Choroid plexus epithelial cell (primary cell): ENCODE measurements around the gene PRKAB1.

ENCODE experiments used
- DNase-seq: peaks from one replicate; pipeline ENCODE4 v3.0.0-alpha.2; 2010; ENCODE audit warnings: low read depth
- H3K4me3 ChIP-seq: 2 replicates; pipeline ENCODE4 v1.5.1; 2011; ENCODE audit warnings: low read depth, mild to moderate bottlenecking, control low read depth, low read length, moderate library complexity
- TF ChIP-seq, protein P1 (sequence below): conservative IDR thresholded peaks from 2 replicates; pipeline ENCODE4 v1.5.1; 2011; ENCODE audit warnings: low read depth, mild to moderate bottlenecking, control low read depth, inconsistent platforms, low read length, moderate library complexity

The PRKAB1 gene

DNA sequence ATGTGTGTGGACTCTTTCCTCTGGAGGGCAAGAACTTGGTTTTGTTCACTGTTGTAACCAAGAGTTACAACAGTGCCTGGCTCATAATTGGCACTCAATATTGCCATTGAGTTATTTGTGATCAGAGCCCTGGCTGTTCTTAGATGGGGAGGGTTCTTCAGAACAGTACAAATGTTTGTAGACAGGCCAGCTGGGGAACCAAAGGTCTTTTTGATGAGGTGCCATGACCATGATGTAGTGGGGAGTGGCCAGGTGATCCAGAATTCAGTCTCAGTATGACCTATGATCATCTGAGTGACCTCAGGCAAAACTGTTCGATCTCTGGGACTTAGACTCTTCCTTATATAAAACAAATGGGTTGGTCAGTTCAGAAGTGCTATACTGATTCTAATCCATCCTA lies 3.3 kb upstream of the PRKAB1 start:
- no peak for DNase-seq
- no peak overlapping the region for H3K4me3 ChIP-seq
- TF ChIP-seq, protein P1, sequence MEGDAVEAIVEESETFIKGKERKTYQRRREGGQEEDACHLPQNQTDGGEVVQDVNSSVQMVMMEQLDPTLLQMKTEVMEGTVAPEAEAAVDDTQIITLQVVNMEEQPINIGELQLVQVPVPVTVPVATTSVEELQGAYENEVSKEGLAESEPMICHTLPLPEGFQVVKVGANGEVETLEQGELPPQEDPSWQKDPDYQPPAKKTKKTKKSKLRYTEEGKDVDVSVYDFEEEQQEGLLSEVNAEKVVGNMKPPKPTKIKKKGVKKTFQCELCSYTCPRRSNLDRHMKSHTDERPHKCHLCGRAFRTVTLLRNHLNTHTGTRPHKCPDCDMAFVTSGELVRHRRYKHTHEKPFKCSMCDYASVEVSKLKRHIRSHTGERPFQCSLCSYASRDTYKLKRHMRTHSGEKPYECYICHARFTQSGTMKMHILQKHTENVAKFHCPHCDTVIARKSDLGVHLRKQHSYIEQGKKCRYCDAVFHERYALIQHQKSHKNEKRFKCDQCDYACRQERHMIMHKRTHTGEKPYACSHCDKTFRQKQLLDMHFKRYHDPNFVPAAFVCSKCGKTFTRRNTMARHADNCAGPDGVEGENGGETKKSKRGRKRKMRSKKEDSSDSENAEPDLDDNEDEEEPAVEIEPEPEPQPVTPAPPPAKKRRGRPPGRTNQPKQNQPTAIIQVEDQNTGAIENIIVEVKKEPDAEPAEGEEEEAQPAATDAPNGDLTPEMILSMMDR, result no peak

DNA sequence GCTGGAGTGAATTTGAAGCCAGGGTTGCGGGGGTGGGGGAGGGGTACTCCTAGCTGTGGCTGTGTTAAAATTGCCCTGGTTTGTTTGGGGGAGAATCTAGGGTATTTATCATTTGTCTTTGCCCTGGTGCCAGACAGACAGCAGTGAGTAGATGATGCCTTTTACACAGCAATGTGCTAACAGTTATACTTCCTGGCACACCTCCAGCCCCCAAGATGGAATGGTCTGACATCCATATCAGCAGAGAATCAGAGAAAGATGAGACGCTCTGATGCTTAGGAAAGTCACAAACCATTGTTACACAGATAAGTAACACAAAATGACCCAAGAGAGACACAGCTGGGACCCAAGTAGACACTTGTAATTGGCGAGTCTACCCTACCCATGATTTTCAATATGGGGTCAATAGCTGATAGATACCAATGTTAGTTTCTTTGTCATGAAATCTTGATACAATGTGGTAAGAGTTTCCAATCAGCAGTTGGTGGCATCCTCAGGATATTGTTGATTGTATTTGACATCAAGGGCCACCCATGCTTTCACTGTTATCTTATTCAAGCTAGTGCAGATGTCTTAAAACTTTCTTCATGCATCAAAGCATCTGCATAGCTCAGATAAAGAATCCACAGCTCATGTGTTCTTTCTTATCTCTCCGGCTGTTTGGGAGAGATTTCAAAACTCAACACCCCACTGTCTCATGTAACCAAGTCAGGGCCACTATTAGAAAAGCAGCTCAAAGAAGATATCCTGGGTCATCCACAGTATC lies 2.6 kb upstream of the PRKAB1 start:
- no peak overlapping the region for H3K4me3 ChIP-seq
- DNase-seq, result no peak
- TF ChIP-seq, protein P1, result no peak

DNA sequence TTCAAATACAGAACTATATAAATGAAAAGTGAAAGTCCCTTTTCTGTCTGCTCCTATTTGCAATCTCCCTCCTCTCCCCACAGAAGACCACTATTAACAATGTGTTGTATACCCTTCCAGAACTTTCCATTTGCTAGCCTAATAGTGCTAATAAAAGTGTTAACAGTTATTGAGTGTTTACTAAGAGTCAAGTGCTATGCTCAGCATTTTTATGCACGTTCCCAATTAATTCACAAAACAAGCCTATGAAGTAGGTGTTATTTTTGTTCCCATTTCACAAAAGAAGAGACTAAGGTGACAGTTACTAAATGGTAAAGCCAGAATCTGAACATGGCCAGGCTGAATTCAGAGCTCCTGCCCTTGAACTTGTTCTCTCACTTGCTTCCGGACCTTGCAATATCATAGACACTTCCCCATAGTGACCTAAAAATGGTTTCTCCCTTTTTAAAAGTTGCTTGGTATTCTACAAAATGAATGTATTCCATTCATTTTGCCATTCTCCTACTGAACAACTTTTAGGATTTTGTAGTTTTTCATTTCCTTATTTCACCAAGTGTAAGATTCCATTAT lies 1.6 kb upstream of the PRKAB1 start:
- DNase-seq, result no peak
- TF ChIP-seq, protein P1, result no peak
- H3K4me3 ChIP-seq, result no peak overlapping the region

DNA sequence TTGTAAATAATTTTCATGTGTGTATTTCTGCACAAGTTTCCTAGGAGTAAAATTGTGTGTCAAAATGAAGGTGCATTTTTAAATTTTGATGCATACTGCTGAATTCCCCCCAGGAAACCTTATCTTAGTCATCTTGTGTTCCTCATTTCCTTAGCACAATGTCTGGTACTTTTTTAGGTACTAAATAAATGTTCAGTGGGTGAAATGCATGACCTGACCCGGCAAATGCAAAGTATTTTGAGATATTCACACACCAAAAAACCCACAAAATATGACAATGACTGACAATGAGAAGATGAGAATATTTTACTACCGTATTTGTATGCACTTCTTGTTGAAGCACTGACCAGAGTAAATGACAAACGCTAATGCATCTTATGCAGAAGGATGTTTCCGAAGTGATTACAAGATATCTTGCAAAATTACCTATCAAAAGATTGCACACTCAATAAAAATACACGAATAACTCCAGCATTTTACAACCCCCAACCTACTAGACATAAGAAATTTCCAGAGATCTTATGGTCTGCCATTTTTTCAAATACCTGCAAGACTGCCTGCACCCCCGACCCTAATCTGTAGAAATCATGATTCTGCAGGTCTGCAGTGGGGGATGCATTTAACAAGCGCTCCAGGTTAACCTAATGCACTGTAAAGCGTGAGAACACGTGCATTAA lies 895 bp upstream of the PRKAB1 start:
- peak overlapping the region; percentile 41 for H3K4me3 ChIP-seq
- TF ChIP-seq, protein P1, result no peak
- no peak for DNase-seq

DNA sequence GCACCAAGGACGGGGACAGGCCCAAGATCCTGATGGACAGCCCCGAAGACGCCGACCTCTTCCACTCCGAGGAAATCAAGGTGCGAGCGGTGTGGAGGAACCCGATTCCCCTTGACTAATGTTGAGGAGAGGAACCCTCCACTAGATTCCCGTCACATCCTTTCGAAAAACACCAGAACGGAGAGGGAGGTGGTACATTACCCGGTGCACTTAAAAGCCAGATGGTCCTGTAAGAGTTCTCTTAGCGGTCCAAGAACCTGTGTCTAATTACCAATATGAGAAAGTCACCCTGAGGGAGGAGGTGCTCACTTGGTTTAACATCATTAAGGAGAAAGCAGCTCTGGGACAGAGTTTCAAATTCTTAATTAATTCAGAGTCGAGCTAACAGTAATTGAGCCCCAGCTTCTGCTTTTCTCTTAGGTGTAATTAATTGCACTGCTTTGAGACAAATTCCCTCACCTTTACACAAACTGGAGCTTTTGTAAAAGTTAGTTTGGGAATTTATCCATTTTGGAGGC lies 450 bp downstream of the PRKAB1 start:
- peak; percentile 28 for DNase-seq
- TF ChIP-seq, protein P1, result no peak
- H3K4me3 ChIP-seq, result peak overlapping the region; percentile 98

DNA sequence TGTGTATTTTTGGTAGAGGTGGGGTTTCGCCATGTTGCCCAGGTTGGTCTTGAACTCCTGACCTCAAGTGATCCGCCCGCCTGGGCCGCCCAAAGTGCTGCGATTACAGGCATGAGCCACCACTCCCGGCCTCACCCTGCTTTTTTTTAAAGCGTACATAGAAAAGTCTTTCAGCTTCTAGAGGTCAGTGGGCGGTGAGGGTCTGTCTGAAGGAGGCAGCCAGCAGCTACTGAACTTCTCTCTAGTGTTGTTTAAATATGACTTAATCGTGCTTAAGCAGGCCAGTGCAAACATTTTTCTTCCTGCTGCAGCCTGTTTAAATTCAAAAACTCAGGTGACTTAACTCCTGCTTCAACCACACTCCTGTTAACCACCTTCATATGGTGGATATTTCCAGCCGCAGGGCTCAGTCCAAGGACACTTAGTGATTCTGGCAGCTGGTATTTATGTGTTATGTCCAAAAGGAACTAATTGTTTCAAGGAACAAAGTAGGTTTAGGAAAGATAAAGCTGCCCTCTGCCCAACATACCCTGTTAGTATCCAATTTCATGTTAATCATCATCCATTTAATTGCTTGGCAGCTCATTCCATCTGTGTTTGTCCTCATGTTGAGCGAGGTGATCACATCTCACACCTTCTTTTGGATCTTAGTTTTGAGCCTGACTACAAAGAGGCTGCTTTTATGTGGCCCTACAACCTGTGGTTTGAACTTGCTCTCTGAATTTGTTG lies 2.0 kb downstream of the PRKAB1 start:
- TF ChIP-seq, protein P1, result no peak
- peak; percentile 14 for DNase-seq
- H3K4me3 ChIP-seq, result no peak overlapping the region
